Fibroblast of lung (primary cell): ENCODE results near the gene HYAL1. TPM values are rescaled to one million over a fixed set of nuclear protein-coding genes. Genes with fewer than 3 reads are reported as not detected.

Experiments used
- DNase-seq, 2 donors: peaks; one replicate each; pipeline versions ENCODE4 v3.0.0 to v3.0.0-alpha.2; 2010; ENCODE audit warnings: low read depth in 2 of 2
- H2AFZ ChIP-seq: 2 replicates; pipeline ENCODE4 v1.5.1; 2012; ENCODE audit warnings: low read length, control low read depth, inconsistent platforms
- H3K27ac ChIP-seq: 2 replicates; pipeline ENCODE4 v1.5.1; 2011; ENCODE audit warnings: low read length, control low read depth; ENCODE audit not compliant: insufficient read depth
- H3K27me3 ChIP-seq: 2 replicates; pipeline ENCODE4 v1.5.1; 2011; ENCODE audit warnings: mild to moderate bottlenecking, low read length; ENCODE audit not compliant: control insufficient read depth, insufficient read depth
- H3K36me3 ChIP-seq: 2 replicates; pipeline ENCODE4 v1.5.1; 2011; ENCODE audit warnings: low read length; ENCODE audit not compliant: control insufficient read depth, insufficient read depth
- H3K4me1 ChIP-seq: 2 replicates; pipeline ENCODE4 v1.5.1; 2011; ENCODE audit warnings: low read length; ENCODE audit not compliant: control insufficient read depth, insufficient read depth; ENCODE audit errors: extremely low read depth
- H3K4me2 ChIP-seq: 2 replicates; pipeline ENCODE4 v1.5.1; 2011; ENCODE audit warnings: low read length, control low read depth; ENCODE audit not compliant: insufficient read depth; ENCODE audit errors: extremely low read depth
- H3K4me3 ChIP-seq, 4 experiments: fragments of 200-600 bp in 1 of 4; sonication (generic) in 1 of 4; replicated peaks in 1 of 4; 2 replicates each; pipeline ENCODE4 v1.5.1; 2011 to 2016; ENCODE audit warnings: low read length in 4 of 4, low read depth in 3 of 4, mild to moderate bottlenecking in 3 of 4, control low read depth in 2 of 4, inconsistent platforms in 1 of 4, mixed read lengths in 1 of 4; ENCODE audit not compliant: insufficient read depth in 1 of 4; ENCODE audit errors: control extremely low read depth in 1 of 4
- H3K79me2 ChIP-seq: 2 replicates; pipeline ENCODE4 v1.5.1; 2012; ENCODE audit warnings: mild to moderate bottlenecking, low read length, inconsistent platforms; ENCODE audit not compliant: control insufficient read depth, insufficient read depth
- H3K9ac ChIP-seq: 2 replicates; pipeline ENCODE4 v1.5.1; 2011; ENCODE audit warnings: mild to moderate bottlenecking, low read length, control low read depth; ENCODE audit not compliant: insufficient read depth
- H3K9me3 ChIP-seq: 2 replicates; pipeline ENCODE4 v1.5.1; 2012; ENCODE audit warnings: low read depth, low read length; ENCODE audit not compliant: control insufficient read depth, insufficient read depth
- H4K20me1 ChIP-seq: 2 replicates; pipeline ENCODE4 v1.5.1; 2011; ENCODE audit warnings: low read length; ENCODE audit not compliant: control insufficient read depth, insufficient read depth; ENCODE audit errors: extremely low read depth
- CTCF ChIP-seq, 2 donors: IDR thresholded peaks in 1 of 2; conservative IDR thresholded peaks in 1 of 2; 1 replicate in 1 of 2; 2 replicates in 1 of 2; pipeline ENCODE4 v1.5.1; 2011 to 2012; ENCODE audit warnings: low read length in 2 of 2, control low read depth in 1 of 2, inconsistent platforms in 1 of 2, low read depth in 1 of 2, mild to moderate bottlenecking in 1 of 2
- EZH2 ChIP-seq: IDR thresholded peaks from 2 replicates; pipeline ENCODE4 v1.5.1; 2012; ENCODE audit warnings: low read length, control low read depth, mild to moderate bottlenecking; ENCODE audit errors: missing control alignments
- polyA plus RNA-seq, 2 donors: library from polyadenylated mRNA; depleted of rRNA in 1 of 2; stranded (reverse) in 1 of 2; unstranded in 1 of 2; fragments of >200 nt; gene quantifications; 2 replicates each; pipeline ENCODE4 v1.2.1, GENCODE V29; 2011 to 2012; ENCODE audit warnings: missing spikeins in 1 of 2
- total RNA-seq: library from RNA; depleted of rRNA; stranded (reverse); fragments of >200 nt; gene quantifications from 2 replicates; pipeline ENCODE4 v1.2.1, GENCODE V29; 2014

Gene HYAL1
- total and polyA plus RNA-seq, 2 donors (not counting 1 experiment from before 2014, with no cell fraction given) = 1.3 to 2.5 TPM

GRCh38 chr3:50261505-50261904 is 41.9 kb downstream of the HYAL1 start:
- Histone ChIP-seq H4K20me1 (no peaks in the 10 kb centered on the region), H3K79me2 (no peaks in the 10 kb centered on the region), H3K27me3 (no peaks in the 10 kb centered on the region), H3K36me3 (peaks cover 17% of the 10 kb centered on the region), H3K4me2 (no peak overlapping the region), H3K4me3 (peak overlapping the region in 1 of 4 experiments; percentile 53), H3K9me3 (no peaks in the 10 kb centered on the region), H3K4me1 (peaks cover 35% of the 10 kb centered on the region), H2AFZ (no peak overlapping the region), H3K27ac (no peak overlapping the region), H3K9ac (no peak overlapping the region)
- DNase-seq = no peak
- TF ChIP-seq CTCF (conservative IDR thresholded peaks at IDR 0.05 in 1 of 2, IDR thresholded peaks at IDR 0.05 in 1 of 2; ENCODE audit: low read depth in 1 of 2, low read length in 2 of 2) (no peak), EZH2 (no peak)

- H3K27me3 ChIP-seq = no peaks in the 10 kb centered on the region
- H3K4me1 ChIP-seq = peaks cover 31% of the 10 kb centered on the region
- peaks cover 22% of the 10 kb centered on the region for H3K36me3 ChIP-seq
- no peaks in the 10 kb centered on the region for H4K20me1 ChIP-seq
- H3K27ac ChIP-seq = peak overlapping the region; percentile 91
- H3K9me3 ChIP-seq = no peaks in the 10 kb centered on the region
- H3K79me2 ChIP-seq = no peaks in the 10 kb centered on the region
- peak overlapping the region; percentile 80 for H3K9ac ChIP-seq
- DNase-seq = no peak
- H3K4me2 ChIP-seq = peak overlapping the region; percentile 58
- H3K4me3 ChIP-seq = peak overlapping the region in 3 of 4 experiments; percentile 23 to 53 (median 32)
- H2AFZ ChIP-seq = no peak overlapping the region
- TF ChIP-seq EZH2 = no peak
- no peak for TF ChIP-seq CTCF (conservative IDR thresholded peaks at IDR 0.05 in 1 of 2, IDR thresholded peaks at IDR 0.05 in 1 of 2; ENCODE audit: low read depth in 1 of 2, low read length in 2 of 2)
Measured at GRCh38 chr3:50260942-50261441, 42.4 kb downstream of the HYAL1 start.

- Histone ChIP-seq H3K36me3 (peaks cover 25% of the 10 kb centered on the region), H3K9me3 (no peaks in the 10 kb centered on the region), H3K9ac (peak overlapping the region; percentile 80), H3K4me2 (peak overlapping the region; percentile 58), H2AFZ (no peak overlapping the region), H3K27ac (peak overlapping the region; percentile 91), H4K20me1 (no peaks in the 10 kb centered on the region), H3K79me2 (no peaks in the 10 kb centered on the region), H3K4me1 (peaks cover 25% of the 10 kb centered on the region), H3K4me3 (peak overlapping the region; percentile 23 to 53 (median 40)), H3K27me3 (no peaks in the 10 kb centered on the region)
- DNase-seq = peak; percentile 84 to 88
- peak; percentile 64 to 77 for TF ChIP-seq CTCF (conservative IDR thresholded peaks at IDR 0.05 in 1 of 2, IDR thresholded peaks at IDR 0.05 in 1 of 2; ENCODE audit: low read depth in 1 of 2, low read length in 2 of 2)
- TF ChIP-seq EZH2 = no peak
Measured at GRCh38 chr3:50260027-50260941, 43.1 kb downstream of the HYAL1 start.
